ENCODE results near the gene PTPRM.

DNA sequence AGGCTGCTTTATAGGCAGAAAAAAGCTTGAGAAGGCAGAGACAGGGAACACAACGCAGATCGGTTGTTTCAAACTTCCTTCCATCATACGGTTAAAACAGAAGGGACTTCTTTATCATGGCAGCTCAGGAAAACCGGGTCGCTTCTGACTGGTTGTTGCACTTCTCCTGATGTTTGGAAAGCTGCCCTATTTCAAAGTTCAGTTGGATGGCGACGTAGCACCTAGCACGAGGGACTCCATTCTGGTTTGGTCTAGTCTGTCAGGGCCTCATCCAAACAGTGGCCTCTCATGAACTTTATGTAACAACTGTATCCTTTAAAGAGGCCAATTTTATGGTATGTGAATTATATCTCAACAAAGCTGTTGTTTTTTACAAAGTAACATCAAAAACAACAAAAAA lies 832.0 kb downstream of the PTPRM start:
- TF ChIP-seq POLR2AphosphoS5 (IDR thresholded peaks at IDR 0.05; ENCODE audit: low read depth) = no peak
- TF ChIP-seq CREB1 (CRISPR knock-in tag; IDR thresholded peaks at IDR 0.05; ENCODE audit: low read depth) = no peak
- TF ChIP-seq EZH2 (IDR thresholded peaks at IDR 0.05; ENCODE audit: low read depth, unreplicated experiment) = no peak
- TF ChIP-seq, protein P1, sequence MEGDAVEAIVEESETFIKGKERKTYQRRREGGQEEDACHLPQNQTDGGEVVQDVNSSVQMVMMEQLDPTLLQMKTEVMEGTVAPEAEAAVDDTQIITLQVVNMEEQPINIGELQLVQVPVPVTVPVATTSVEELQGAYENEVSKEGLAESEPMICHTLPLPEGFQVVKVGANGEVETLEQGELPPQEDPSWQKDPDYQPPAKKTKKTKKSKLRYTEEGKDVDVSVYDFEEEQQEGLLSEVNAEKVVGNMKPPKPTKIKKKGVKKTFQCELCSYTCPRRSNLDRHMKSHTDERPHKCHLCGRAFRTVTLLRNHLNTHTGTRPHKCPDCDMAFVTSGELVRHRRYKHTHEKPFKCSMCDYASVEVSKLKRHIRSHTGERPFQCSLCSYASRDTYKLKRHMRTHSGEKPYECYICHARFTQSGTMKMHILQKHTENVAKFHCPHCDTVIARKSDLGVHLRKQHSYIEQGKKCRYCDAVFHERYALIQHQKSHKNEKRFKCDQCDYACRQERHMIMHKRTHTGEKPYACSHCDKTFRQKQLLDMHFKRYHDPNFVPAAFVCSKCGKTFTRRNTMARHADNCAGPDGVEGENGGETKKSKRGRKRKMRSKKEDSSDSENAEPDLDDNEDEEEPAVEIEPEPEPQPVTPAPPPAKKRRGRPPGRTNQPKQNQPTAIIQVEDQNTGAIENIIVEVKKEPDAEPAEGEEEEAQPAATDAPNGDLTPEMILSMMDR (conservative IDR thresholded peaks at IDR 0.05; ENCODE audit: low read depth in 2 of 2) = no peak
- TF ChIP-seq, protein P2, sequence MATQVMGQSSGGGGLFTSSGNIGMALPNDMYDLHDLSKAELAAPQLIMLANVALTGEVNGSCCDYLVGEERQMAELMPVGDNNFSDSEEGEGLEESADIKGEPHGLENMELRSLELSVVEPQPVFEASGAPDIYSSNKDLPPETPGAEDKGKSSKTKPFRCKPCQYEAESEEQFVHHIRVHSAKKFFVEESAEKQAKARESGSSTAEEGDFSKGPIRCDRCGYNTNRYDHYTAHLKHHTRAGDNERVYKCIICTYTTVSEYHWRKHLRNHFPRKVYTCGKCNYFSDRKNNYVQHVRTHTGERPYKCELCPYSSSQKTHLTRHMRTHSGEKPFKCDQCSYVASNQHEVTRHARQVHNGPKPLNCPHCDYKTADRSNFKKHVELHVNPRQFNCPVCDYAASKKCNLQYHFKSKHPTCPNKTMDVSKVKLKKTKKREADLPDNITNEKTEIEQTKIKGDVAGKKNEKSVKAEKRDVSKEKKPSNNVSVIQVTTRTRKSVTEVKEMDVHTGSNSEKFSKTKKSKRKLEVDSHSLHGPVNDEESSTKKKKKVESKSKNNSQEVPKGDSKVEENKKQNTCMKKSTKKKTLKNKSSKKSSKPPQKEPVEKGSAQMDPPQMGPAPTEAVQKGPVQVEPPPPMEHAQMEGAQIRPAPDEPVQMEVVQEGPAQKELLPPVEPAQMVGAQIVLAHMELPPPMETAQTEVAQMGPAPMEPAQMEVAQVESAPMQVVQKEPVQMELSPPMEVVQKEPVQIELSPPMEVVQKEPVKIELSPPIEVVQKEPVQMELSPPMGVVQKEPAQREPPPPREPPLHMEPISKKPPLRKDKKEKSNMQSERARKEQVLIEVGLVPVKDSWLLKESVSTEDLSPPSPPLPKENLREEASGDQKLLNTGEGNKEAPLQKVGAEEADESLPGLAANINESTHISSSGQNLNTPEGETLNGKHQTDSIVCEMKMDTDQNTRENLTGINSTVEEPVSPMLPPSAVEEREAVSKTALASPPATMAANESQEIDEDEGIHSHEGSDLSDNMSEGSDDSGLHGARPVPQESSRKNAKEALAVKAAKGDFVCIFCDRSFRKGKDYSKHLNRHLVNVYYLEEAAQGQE (IDR thresholded peaks at IDR 0.05; ENCODE audit: unreplicated experiment) = no peak
- no peak for TF ChIP-seq JUNB (IDR thresholded peaks at IDR 0.05; ENCODE audit: unreplicated experiment)
